Spleen (tissue), 11 donors: ENCODE measurements around the gene ZNF491. TPM values are rescaled to one million over a fixed set of nuclear protein-coding genes. Genes with fewer than 3 reads are reported as not detected.

Experiments
- DNase-seq: peaks from one replicate; pipeline ENCODE4 v3.0.0-alpha.2; 2020
- H3K27ac ChIP-seq, 8 donors: fragments of 200-600 bp; sonication (generic) in 7 of 8; 1 replicate in 4 of 8; 2 replicates in 4 of 8; pipeline versions ENCODE4 v1.5.0 to v1.8.0; 2016 to 2021; ENCODE audit warnings: inconsistent platforms in 4 of 8, mild to moderate bottlenecking in 4 of 8, moderate library complexity in 1 of 8
- H3K27me3 ChIP-seq, 7 donors: fragments of 200-600 bp; sonication (generic) in 6 of 7; replicated peaks in 1 of 7; 1 replicate in 4 of 7; 2 replicates in 3 of 7; pipeline versions ENCODE4 v1.5.0 to v1.8.0; 2016 to 2021; ENCODE audit warnings: inconsistent platforms in 3 of 7, mild to moderate bottlenecking in 1 of 7
- H3K36me3 ChIP-seq, 6 donors: fragments of 200-600 bp; sonication (generic) in 5 of 6; 1 replicate in 4 of 6; 2 replicates in 2 of 6; pipeline versions ENCODE4 v1.5.0 to v1.8.0; 2016 to 2021; ENCODE audit warnings: inconsistent platforms in 2 of 6
- H3K4me1 ChIP-seq, 6 donors: fragments of 200-600 bp; sonication (generic) in 5 of 6; 1 replicate in 3 of 6; 2 replicates in 3 of 6; pipeline versions ENCODE4 v1.5.0 to v1.8.0; 2016 to 2021; ENCODE audit warnings: inconsistent platforms in 3 of 6
- H3K4me3 ChIP-seq, 8 donors: fragments of 200-600 bp; sonication (generic) in 7 of 8; 1 replicate in 4 of 8; 2 replicates in 4 of 8; pipeline versions ENCODE4 v1.5.0 to v1.8.0; 2016 to 2021; ENCODE audit warnings: inconsistent platforms in 4 of 8, mild to moderate bottlenecking in 4 of 8, moderate library complexity in 2 of 8
- H3K9me3 ChIP-seq, 8 donors: fragments of 200-600 bp; sonication (generic) in 7 of 8; 1 replicate in 4 of 8; 2 replicates in 4 of 8; pipeline versions ENCODE4 v1.5.0 to v1.8.0; 2016 to 2021; ENCODE audit warnings: inconsistent platforms in 4 of 8
- POLR2A ChIP-seq, 3 donors: fragments of 450-650 bp; IDR thresholded peaks; one replicate each; pipeline ENCODE4 v1.5.1; 2017; ENCODE audit warnings: antibody characterized with exemption in 3 of 3, mild to moderate bottlenecking in 1 of 3
- POLR2AphosphoS5 ChIP-seq, 3 donors: sonication (generic); formaldehyde crosslinking; IDR thresholded peaks; one replicate each; pipeline ENCODE4 v1.5.1; 2017; ENCODE audit warnings: antibody characterized with exemption in 3 of 3
- WGBS, 5 donors: extraction: QIAGEN DNeasy Blood & Tissue Kit in 3 of 5; methylation state at CpG; one replicate each; pipeline versions ENCODE4 v1.1.5 to v1.1.7; 2013 to 2018; 5-methylcytosine and 5-hydroxymethylcytosine counted together
- intact Hi-C: fragments of 100-400 bp; cut with DNase I; formaldehyde crosslinking; loops from one replicate; pipeline ENCODE4 v1.15.0; 2023; ENCODE audit warnings: low total_unique reads
- polyA plus RNA-seq, 3 donors: library from polyadenylated mRNA; stranded (reverse); fragments of 200-250 nt; gene quantifications; one replicate each; pipeline ENCODE4 v1.2.1, GENCODE V29; 2013
- total RNA-seq, 7 donors: library from RNA; depleted of rRNA in 3 of 7; stranded (reverse); fragments of >200 nt in 3 of 7; fragmentation: NEBNext Ultra II Directional in 4 of 7; extraction: Animal tissue kit (Norgen Biotek cat#: 25700) in 4 of 7; gene quantifications; one replicate each; pipeline versions ENCODE4 v1.1.0 to v1.2.1, GENCODE V29; 2016 to 2021
- TF ChIP-seq, protein P1 (sequence below), 11 experiments: fragments of 200-600 bp in 7 of 11; fragments of 450-650 bp in 4 of 11; sonication (generic) in 4 of 11; IDR thresholded peaks in 8 of 11; conservative IDR thresholded peaks in 3 of 11; 1 replicate in 7 of 11; 2 replicates in 4 of 11; pipeline versions ENCODE4 v1.4.0 to v1.8.0; 2016 to 2021; ENCODE audit warnings: antibody characterized with exemption in 11 of 11, inconsistent platforms in 4 of 11, mild to moderate bottlenecking in 1 of 11
- donor health status: healthy with polysubstance abuse.
- donor health status: DM: no; HTN: no; CAD: no; lungs with moderate emphysema.
- donor health status: DM: no; HTN: no; CAD: no.
- donor health status: Bipolar disorder and iron deficiency.
- donor health status: healthy.
- donor health status: DM: no; HTN: no; CAD: no.
- donor health status: DM: yes; HTN: yes; CAD: no.

Gene ZNF491
- total and polyA plus RNA-seq, 10 donors: 0.61 to 3.5 (median 2.3) TPM

DNA sequence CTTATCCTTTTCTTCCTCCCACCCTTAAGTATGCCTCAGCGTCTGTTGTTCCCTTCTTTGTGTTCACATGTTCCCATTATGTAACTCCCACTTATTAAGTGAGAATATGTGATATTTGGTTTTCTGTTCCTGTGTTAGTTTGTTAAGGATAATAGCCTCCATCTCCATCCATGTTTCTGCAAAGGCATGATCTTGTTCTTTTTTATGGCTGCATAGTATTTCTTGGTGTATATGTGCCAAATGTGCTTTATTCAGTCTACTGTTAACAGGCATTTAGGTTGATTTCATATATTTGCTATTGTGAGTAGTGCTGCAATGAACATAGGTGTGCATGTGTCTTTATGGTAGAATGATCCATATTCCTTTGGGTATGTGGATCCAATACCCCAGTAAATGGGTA lies 34.7 kb upstream of the ZNF491 start:
- no peaks in the 10 kb centered on the region for H3K36me3 ChIP-seq
- H3K4me3 ChIP-seq: no peak overlapping the region
- H3K27ac ChIP-seq: no peak overlapping the region
- peaks cover 0 to 28% (median 14%) of the 10 kb centered on the region in 8 donors for H3K9me3 ChIP-seq
- WGBS, 5 donors: 89 to 100% (median 96%) methylated on average over 1 of the region's 1 CpG
- TF ChIP-seq POLR2AphosphoS5 (IDR thresholded peaks at IDR 0.05) (no peak), POLR2A (IDR thresholded peaks at IDR 0.05) (no peak)
- TF ChIP-seq, protein P1, sequence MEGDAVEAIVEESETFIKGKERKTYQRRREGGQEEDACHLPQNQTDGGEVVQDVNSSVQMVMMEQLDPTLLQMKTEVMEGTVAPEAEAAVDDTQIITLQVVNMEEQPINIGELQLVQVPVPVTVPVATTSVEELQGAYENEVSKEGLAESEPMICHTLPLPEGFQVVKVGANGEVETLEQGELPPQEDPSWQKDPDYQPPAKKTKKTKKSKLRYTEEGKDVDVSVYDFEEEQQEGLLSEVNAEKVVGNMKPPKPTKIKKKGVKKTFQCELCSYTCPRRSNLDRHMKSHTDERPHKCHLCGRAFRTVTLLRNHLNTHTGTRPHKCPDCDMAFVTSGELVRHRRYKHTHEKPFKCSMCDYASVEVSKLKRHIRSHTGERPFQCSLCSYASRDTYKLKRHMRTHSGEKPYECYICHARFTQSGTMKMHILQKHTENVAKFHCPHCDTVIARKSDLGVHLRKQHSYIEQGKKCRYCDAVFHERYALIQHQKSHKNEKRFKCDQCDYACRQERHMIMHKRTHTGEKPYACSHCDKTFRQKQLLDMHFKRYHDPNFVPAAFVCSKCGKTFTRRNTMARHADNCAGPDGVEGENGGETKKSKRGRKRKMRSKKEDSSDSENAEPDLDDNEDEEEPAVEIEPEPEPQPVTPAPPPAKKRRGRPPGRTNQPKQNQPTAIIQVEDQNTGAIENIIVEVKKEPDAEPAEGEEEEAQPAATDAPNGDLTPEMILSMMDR (IDR thresholded peaks at IDR 0.05 in 8 of 11, conservative IDR thresholded peaks at IDR 0.05 in 3 of 11): no peak
- H3K27me3 ChIP-seq: peaks cover 0 to 5% (median 0%) of the 10 kb centered on the region in 7 donors
- intact Hi-C loops: no loop called here
- H3K4me1 ChIP-seq: peaks cover 12 to 25% (median 20%) of the 10 kb centered on the region in 6 donors
- DNase-seq: no peak

DNA sequence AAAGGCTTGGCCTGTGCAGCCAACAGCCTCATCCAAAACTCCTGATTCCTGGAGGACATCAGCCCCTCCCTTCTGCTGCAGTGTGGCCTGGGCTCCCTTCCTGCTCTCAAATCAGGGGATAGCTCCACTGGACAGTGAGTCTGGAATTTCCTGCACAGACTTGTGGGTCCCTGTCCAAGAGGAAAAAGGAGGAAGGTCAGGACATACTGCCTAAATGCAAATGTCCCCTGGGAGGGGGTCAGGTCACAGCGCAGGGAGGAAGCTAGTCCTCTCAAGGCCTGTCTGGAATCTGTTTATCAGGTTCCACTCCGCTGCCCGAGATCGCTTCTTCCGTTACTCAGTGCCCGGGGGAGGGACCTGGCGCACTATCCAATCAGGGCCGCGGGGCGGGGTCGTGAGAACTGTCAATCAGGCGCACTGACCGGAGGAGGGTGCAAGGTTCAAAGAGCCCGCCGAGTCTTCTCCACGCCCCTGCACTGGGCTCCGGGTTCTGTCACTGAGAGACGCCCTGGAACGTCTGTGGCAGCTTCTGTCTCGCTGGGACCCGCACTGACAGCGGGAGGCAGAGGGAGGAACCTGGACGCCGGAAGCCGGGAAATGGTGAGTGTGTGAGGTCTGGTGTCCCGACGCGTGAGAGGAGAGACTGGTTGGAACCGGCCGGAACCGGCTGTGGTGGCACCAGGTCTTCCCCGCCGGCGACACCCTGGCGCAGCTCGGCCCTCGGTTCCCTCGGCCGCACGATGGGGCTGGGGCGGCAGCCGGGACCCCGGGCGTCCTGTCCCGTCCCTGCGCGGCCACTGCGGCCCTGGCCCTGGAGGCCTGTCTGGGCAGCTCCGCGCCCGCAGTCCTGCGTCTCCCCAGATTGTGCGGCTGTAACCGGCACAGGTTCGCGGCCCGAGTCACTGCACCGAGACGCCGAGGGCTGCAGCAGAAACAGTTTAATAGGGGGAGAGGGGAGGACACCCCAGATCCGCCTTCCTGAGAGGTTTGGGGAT lies 31.4 kb upstream of the ZNF491 start, which contains the start of gene ZNF441:
Gene ZNF441 (plus strand): TSS at position 404 of the 995 bp plus-strand sequence. CDS start 194 bp downstream, at position 598.
- Histone ChIP-seq H3K27ac (peak within 1 kb of the TSS; percentile 79 to 93 (median 90)), H3K36me3 (peaks cover 0 to 13% (median 0%) of the 10 kb centered on the region in 6 donors)

DNA sequence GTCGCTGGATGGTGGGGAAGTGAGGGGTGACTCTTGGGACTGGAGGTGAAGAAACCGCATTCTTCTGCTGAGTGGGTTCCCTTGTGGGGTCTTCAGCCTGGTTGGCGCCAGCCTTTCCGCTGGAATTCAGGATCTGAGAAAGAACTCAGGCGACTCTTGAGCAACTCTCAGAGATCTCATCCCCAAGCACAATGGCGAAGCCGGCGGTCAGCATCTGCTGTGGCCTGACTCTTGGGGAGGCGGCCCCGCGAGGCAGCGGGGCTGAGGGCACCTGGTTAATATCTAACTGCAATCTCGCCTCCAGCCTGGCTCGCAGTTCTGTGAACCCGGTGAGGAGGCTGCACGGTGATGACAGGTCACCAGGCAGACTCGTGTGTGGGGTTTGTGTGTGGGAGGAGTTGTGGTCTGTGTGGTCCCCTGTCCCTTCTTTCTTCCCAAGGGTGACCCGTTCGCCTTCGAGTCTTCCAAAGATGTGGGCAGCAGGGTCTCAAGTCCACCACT lies 30.6 kb upstream of the ZNF491 start:
- peak; percentile 85 for DNase-seq
- peak overlapping the region; percentile 79 to 93 (median 90) for H3K27ac ChIP-seq
- peaks cover 8 to 58% (median 51%) of the 10 kb centered on the region in 8 donors for H3K9me3 ChIP-seq
- TF ChIP-seq POLR2AphosphoS5 (IDR thresholded peaks at IDR 0.05) (no peak), POLR2A (IDR thresholded peaks at IDR 0.05) (no peak)
- TF ChIP-seq, protein P1 (IDR thresholded peaks at IDR 0.05 in 8 of 11, conservative IDR thresholded peaks at IDR 0.05 in 3 of 11): no peak
- peak overlapping the region; percentile 49 to 94 (median 74) for H3K4me3 ChIP-seq
- H3K27me3 ChIP-seq: no peaks in the 10 kb centered on the region
- peaks cover 0 to 21% (median 0%) of the 10 kb centered on the region in 6 donors for H3K36me3 ChIP-seq
- peaks cover 12 to 29% (median 22%) of the 10 kb centered on the region in 6 donors for H3K4me1 ChIP-seq
- WGBS, 5 donors: 2 to 7% (median 3%) methylated on average over 15 to 20 of the region's 20 CpGs
- intact Hi-C loops: no loop called here

More for the DNA sequence above, 31.4 kb upstream of the ZNF491 start, which contains the start of gene ZNF441:
- TF ChIP-seq POLR2A (IDR thresholded peaks at IDR 0.05) (peak in 1 of 3 donors; percentile 30), POLR2AphosphoS5 (IDR thresholded peaks at IDR 0.05) (peak; percentile 87 to 91 (median 90))
- TF ChIP-seq, protein P1 (IDR thresholded peaks at IDR 0.05 in 8 of 11, conservative IDR thresholded peaks at IDR 0.05 in 3 of 11): peak in 1 of 11 experiments; percentile 17
- DNase-seq: peak; percentile 97
- WGBS, 5 donors: 0 to 1% (median 0%) methylated on average over 31 to 61 of the region's 61 CpGs
- Histone ChIP-seq H3K4me3 (peak within 1 kb of the TSS; percentile 49 to 94 (median 74)), H3K27me3 (no peaks in the 10 kb centered on the region), H3K4me1 (peaks cover 12 to 29% (median 22%) of the 10 kb centered on the region in 6 donors), H3K9me3 (peaks cover 4 to 58% (median 44%) of the 10 kb centered on the region in 8 donors)
- intact Hi-C loops: no loop called here
